Retina (tissue), 1 donor: ENCODE data around the gene ABHD3.
"Not testable (repeated sequence)": the region's sequence is repeated elsewhere in the genome, so short reads cannot be mapped to it uniquely, and the experiment has no call there.

Source experiments
- DNase-seq: peaks from one replicate; pipeline ENCODE4 v3.0.0-alpha.2; 2016

The ABHD3 gene

DNA sequence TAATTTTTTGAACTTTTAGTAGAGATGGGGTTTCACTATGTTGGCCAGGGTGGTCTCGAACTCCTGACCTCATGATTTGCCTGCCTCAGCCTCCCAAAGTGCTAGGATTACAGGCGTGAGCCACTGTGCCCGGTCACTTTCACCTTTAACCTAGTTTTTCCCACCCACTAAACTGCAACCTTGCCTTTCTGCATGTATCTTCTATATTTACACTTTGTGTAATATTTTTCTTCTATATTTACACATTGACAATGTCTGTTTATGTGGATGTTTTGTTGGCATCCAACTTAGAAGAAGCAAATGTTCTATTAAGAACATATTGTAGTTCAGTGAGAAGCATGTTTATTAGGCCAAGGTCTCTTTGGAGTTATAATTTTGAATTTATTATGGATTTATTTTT lies 65.8 kb downstream of the ABHD3 start:
- DNase-seq = no peak

- no peak for DNase-seq
Measured at GRCh38 chr18:21636769-21637168, 67.8 kb downstream of the ABHD3 start.

GRCh38 chr18:21634588-21635199 lies 69.9 kb downstream of the ABHD3 start:
- no peak for DNase-seq

DNA sequence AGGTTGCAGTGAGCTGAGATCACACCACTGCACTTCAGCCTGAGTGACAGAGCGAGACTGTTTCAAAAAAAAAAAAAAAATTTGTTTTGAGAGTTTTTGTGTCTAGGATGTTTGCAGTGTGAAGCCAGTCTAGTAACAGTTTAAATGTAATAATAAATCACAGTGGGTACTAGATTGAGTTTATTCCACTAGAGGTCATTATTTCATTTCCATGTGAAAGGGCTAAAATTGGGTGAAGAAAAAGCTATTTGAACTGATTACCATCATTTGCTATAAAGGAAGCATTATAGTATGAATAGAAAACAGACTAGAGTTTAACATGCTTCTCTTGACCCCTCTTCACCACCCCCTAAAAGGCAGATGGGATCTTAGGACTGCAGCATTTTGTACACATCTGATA lies 72.2 kb downstream of the ABHD3 start:
- DNase-seq = no peak

GRCh38 chr18:21629089-21629832 lies 75.3 kb downstream of the ABHD3 start:
- no peak for DNase-seq

DNA sequence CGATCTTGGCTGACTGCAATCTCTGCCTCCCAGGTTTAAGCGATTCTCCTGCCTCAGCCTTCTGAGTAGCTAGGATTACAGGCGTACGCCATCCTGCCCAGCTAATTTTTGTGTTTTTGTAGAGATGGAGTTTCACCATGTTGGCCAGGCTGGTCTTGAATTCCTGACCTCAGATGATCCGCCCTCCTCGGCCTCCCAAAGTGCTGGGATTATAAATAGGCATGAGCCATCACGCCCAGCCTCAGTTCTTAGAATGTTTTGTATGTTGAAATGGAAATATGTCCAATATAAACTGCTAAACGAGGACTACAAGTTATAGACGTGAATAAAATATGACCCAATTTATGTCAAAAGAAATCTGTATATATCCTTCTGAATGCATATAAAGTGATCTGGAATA lies 82.9 kb downstream of the ABHD3 start:
- not testable (repeated sequence) for DNase-seq

DNA sequence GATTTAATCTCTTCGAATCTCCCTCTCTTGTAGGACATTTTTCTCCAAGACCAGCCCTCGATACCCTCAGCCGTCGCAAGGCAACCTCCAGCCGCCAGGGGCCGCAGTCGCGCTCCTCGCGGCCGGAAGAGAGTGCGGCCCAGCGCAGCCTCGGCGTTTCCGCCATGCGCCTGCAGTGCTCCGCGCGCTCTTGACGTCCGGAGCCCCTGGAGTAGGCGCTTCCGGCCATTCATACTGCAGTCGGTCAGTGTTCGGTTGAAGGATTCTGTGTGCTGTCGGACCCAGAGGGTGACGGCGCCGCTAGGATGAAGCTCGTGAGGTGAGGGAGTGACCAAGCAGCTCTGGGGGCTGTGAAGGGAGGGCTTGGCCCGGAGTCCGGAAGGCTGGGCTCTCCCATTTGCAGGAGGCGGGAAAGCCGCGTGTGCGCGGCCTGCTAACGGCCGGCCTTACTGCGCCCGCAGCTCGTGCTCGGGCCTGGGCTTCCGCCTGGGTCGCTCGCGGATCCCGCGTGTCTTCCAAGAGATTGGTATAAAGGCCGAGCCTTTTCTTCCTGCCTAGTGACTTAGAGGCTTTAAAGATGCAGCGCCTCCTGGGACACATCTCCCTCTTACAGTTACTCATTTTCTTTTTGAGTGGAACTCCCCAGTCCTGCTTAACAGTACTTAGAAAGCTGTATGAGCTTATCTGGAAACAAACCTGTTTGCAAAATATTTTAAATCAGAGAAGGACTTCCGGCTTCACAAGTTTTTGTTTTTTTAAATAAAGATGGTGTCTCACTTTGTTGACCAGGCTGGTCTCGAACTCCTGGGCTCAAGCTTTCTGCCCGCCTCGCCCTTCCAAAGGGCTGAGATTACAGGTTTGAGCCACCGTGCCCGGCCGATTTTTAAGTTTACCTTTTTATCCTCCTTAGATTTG lies 92.2 kb downstream of the ABHD3 start, which contains the start of gene SNRPD1:
Gene SNRPD1 (plus strand): TSS at position 190 of the 915 bp plus-strand sequence. CDS start 116 bp downstream, at position 306.
- peak; percentile 98 for DNase-seq

DNA sequence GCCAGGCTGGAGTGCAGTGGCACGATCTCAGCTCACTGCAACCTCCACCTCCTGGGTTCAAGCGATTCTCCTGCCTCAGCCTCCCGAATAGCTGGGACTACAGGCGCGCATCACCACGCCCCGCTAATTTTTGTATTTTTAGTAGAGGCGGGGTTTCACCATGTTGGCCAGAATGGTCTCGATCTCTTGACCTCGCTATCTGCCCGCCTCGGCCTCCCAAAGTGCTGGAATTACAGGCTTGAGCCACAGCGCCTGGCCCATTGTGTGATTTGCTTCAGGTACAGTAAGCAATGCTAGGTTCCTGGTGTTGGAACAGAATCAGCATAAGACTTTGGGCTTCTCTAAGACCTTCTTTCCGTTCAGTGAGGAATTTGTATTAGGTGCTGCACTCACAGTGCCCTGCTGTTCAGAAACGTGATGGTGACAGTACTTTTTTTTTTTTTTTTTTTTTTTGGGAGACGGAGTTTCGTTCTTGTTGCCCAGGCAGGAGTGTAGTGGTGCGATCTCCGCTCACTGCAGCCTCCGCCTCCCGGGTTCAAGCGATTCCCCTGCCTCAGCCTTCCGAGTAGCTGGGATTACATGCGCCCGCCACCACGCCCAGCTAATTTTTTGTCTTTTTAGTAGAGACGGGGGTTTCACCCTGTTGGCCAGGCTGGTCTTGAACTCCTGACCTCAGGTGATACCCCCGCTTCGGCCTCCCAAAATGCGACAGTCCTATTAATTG lies 93.0 kb downstream of the ABHD3 start:
- DNase-seq = not testable (repeated sequence)

- DNase-seq = no peak
Measured at GRCh38 chr18:21605213-21605612, 99.4 kb downstream of the ABHD3 start.

DNA sequence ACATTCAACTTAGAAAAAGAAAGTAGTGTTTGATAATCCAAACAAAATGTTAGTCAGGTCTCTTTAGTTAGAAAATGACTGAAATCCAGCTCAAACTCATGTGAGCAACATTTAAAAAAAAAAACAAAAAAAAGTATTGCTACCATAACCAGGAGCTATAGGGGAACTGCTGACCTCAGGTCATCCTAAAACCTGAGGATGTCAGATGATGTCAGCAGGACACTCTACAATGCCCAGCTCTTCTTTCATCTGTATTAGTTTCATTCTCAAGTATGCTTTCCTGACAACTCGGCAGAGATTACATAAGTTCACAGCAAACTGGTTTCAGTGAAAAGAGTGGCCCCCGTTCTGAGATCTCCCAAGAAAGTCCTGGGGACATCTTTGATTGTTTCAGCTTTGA lies 99.9 kb downstream of the ABHD3 start:
- DNase-seq = no peak

- DNase-seq = no peak
Measured at GRCh38 chr18:21602299-21602587, 102.3 kb downstream of the ABHD3 start.
